Parathyroid adenoma (tissue), 2 donors: ENCODE measurements around the gene TASP1.

Experiments
- H2AFZ ChIP-seq: fragments of 300-600 bp; sonication (generic); one replicate; pipeline ENCODE4 v1.7.0; 2017; ENCODE audit warnings: antibody characterized with exemption, mild to moderate bottlenecking
- H3K27ac ChIP-seq: fragments of 300-600 bp; sonication (generic); one replicate; pipeline ENCODE4 v1.7.0; 2017
- H3K27me3 ChIP-seq: fragments of 300-600 bp; sonication (generic); one replicate; pipeline ENCODE4 v1.7.0; 2017; ENCODE audit warnings: low read length; ENCODE audit not compliant: control insufficient read depth, insufficient read depth
- H3K36me3 ChIP-seq: fragments of 300-600 bp; sonication (generic); one replicate; pipeline ENCODE4 v1.7.0; 2017; ENCODE audit warnings: low read length; ENCODE audit not compliant: control insufficient read depth, insufficient read depth
- H3K4me1 ChIP-seq: fragments of 300-600 bp; sonication (generic); one replicate; pipeline ENCODE4 v1.7.0; 2017; ENCODE audit warnings: control low read depth
- H3K4me2 ChIP-seq: fragments of 300-600 bp; sonication (generic); one replicate; pipeline ENCODE4 v1.7.0; 2017; ENCODE audit warnings: low read length
- H3K4me3 ChIP-seq: fragments of 300-600 bp; sonication (generic); one replicate; pipeline ENCODE4 v1.7.0; 2017; ENCODE audit warnings: low read depth, low read length
- H3K79me2 ChIP-seq: fragments of 300-600 bp; sonication (generic); one replicate; pipeline ENCODE4 v1.7.0; 2017; ENCODE audit warnings: control low read depth
- H3K9ac ChIP-seq: fragments of 300-600 bp; sonication (generic); one replicate; pipeline ENCODE4 v1.7.0; 2017; ENCODE audit warnings: mild to moderate bottlenecking
- H3K9me3 ChIP-seq: fragments of 300-600 bp; sonication (generic); one replicate; pipeline ENCODE4 v1.7.0; 2017; ENCODE audit warnings: low read length; ENCODE audit not compliant: control insufficient read depth
- TF ChIP-seq, protein P1 (sequence below): fragments of 300-600 bp; sonication (generic); IDR thresholded peaks from one replicate; pipeline ENCODE4 v1.7.0; 2017; ENCODE audit warnings: antibody characterized with exemption, mild to moderate bottlenecking
- donor health status: primary hyperparathyroidism.

TASP1 gene

DNA sequence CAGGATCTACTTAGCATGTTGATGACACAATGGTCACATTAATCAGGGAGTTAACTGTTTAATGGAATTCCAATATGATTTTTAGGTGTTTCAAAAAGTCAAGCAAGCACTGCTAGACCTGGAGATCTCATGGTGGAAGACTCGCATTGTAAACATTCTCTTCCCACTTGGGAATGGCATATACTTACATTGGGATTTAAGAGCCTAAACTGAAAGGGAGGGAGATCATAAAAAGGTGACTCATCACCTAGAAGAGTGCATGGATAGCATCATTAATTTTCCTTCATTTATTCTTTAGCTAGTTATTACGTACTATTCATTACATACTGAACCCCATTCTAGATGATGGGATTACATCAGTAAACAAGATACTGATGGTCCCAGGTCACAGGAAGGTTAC lies 185.4 kb downstream of the TASP1 start:
- Histone ChIP-seq H3K4me1 (no peaks in the 10 kb centered on the region), H3K79me2 (peaks cover 3% of the 10 kb centered on the region), H3K27ac (no peak overlapping the region), H3K27me3 (no peaks in the 10 kb centered on the region), H3K4me2 (no peak overlapping the region), H3K36me3 (no peaks in the 10 kb centered on the region), H3K9ac (no peak overlapping the region), H3K9me3 (no peaks in the 10 kb centered on the region), H3K4me3 (no peak overlapping the region), H2AFZ (no peak overlapping the region)
- TF ChIP-seq, protein P1, sequence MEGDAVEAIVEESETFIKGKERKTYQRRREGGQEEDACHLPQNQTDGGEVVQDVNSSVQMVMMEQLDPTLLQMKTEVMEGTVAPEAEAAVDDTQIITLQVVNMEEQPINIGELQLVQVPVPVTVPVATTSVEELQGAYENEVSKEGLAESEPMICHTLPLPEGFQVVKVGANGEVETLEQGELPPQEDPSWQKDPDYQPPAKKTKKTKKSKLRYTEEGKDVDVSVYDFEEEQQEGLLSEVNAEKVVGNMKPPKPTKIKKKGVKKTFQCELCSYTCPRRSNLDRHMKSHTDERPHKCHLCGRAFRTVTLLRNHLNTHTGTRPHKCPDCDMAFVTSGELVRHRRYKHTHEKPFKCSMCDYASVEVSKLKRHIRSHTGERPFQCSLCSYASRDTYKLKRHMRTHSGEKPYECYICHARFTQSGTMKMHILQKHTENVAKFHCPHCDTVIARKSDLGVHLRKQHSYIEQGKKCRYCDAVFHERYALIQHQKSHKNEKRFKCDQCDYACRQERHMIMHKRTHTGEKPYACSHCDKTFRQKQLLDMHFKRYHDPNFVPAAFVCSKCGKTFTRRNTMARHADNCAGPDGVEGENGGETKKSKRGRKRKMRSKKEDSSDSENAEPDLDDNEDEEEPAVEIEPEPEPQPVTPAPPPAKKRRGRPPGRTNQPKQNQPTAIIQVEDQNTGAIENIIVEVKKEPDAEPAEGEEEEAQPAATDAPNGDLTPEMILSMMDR: no peak

DNA sequence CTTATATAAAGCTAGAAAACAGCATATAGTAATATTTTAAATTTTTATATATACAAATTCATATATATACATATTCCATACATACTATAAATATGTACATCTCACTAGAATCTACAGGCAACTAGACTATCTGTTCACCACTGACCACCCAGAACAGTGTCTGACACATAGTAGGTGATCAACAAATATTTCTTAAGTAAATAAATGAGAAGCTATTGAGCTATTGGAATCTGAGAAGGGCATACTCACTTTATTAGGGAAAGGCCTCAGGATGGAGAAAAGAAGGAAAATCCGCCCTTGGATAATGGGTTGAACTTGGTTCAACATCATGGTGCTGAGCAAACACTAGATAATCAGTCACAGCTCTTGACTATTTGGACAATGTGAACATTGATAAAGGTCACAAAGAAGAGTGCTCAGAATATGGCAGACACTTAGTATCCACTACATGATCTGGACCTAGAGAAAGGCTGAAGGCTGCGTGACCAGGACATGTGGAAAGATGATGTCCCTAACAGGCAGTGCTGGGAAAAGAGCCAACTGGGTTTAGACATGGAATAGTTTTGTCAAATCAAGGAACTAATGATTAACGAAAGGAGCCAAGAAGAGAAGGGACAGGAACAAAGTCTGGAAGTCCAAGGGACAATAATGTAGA lies 186.1 kb downstream of the TASP1 start:
- no peak overlapping the region for H3K4me3 ChIP-seq
- no peak overlapping the region for H3K4me2 ChIP-seq
- TF ChIP-seq, protein P1: no peak
- H3K9me3 ChIP-seq: no peaks in the 10 kb centered on the region
- H3K36me3 ChIP-seq: no peaks in the 10 kb centered on the region
- no peak overlapping the region for H3K9ac ChIP-seq
- no peak overlapping the region for H2AFZ ChIP-seq
- peaks cover 3% of the 10 kb centered on the region for H3K79me2 ChIP-seq
- H3K27me3 ChIP-seq: no peaks in the 10 kb centered on the region
- H3K27ac ChIP-seq: no peak overlapping the region
- no peaks in the 10 kb centered on the region for H3K4me1 ChIP-seq

DNA sequence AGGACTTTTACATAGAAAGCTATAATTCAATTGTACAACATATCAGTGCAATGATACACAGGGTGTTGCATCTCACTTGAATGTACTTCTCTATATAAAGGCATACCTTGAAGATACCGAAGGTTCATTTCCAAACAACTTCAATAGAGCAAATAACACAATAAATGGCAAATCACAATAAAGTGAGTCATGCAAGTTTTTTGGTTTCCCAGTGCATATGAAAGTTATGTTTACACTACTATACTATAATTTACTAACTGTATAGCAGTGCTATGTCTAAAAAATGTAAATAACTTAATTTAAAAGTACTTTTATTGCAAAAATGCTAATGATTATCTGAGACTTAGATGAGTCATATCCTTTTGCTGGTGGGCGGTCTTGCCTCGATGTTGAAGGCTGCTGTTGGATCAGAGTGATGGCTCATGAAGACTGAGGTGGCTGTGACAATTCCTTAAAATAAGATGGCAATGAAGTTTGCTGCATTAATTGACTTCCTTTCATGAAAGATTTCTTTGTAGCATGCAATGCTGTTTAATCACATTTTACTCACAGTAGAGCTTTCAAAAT lies 188.8 kb downstream of the TASP1 start:
- H3K4me2 ChIP-seq: no peak overlapping the region
- H2AFZ ChIP-seq: no peak overlapping the region
- TF ChIP-seq, protein P1: no peak
- H3K9me3 ChIP-seq: no peaks in the 10 kb centered on the region
- H3K9ac ChIP-seq: no peak overlapping the region
- H3K27me3 ChIP-seq: no peaks in the 10 kb centered on the region
- H3K4me3 ChIP-seq: no peak overlapping the region
- H3K36me3 ChIP-seq: no peaks in the 10 kb centered on the region
- no peaks in the 10 kb centered on the region for H3K4me1 ChIP-seq
- H3K79me2 ChIP-seq: peaks cover 3% of the 10 kb centered on the region
- no peak overlapping the region for H3K27ac ChIP-seq

DNA sequence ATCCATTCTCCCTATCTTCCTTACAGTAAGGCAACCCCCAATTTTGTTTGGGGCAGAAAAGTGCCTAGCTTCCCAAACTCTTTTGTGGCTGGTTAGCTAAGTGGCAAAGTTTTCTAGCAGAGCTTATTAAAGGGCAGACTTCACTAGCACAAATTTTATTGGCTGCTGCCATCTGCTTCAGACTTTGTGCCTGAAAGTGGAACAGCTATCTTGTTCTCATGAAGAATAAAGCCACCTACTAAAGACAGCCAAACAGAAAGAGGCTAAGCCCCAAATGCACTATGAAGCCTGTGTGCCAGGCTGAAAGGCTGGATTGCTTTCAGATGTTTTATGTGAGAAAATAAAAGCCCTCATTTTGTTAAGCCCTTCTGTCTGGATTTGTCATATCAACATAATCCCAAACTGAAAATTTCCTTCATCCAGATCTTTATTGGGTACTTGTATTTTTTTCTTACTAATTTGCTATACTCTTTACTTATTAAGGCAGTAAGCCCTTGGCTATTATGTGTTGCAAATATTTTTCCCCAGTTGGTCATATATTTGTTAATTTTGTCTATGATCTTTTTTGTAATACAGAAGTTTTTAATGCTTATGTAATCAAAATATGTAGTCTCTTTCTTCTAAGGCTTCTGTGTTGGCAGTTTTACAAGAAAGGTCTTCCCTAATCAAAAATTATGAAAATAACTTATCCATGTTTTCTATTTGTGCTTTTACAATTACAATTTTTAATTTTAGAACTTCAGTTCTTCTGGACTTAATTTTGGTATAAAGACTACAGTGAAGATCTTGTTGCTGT lies 191.1 kb downstream of the TASP1 start:
- no peaks in the 10 kb centered on the region for H3K27me3 ChIP-seq
- H3K79me2 ChIP-seq: peaks cover 3% of the 10 kb centered on the region
- H3K9ac ChIP-seq: no peak overlapping the region
- H2AFZ ChIP-seq: no peak overlapping the region
- no peaks in the 10 kb centered on the region for H3K36me3 ChIP-seq
- TF ChIP-seq, protein P1: no peak
- no peak overlapping the region for H3K4me2 ChIP-seq
- H3K9me3 ChIP-seq: no peaks in the 10 kb centered on the region
- H3K4me1 ChIP-seq: no peaks in the 10 kb centered on the region
- no peak overlapping the region for H3K4me3 ChIP-seq
- H3K27ac ChIP-seq: no peak overlapping the region
